GM12878 (cell line): ENCODE measurements around the gene SLC34A3. TPM values are rescaled to one million over a fixed set of nuclear protein-coding genes. Genes with fewer than 3 reads are reported as not detected.

Experiments
- ASH2L ChIP-seq: fragments of 300-600, 200-600 bp; sonication (generic); IDR thresholded peaks from 2 replicates; pipeline ENCODE4 v1.6.1; 2017; ENCODE audit warnings: low read depth, mild to moderate bottlenecking, borderline replicate concordance
- CHD2 ChIP-seq: IDR thresholded peaks from 2 replicates; pipeline ENCODE4 v1.6.1; 2011; ENCODE audit warnings: low read depth, low read length, improper control_type of control experiment, borderline replicate concordance
- CREB1 ChIP-seq: IDR thresholded peaks from 2 replicates; pipeline ENCODE4 v1.6.1; 2012; ENCODE audit warnings: low read depth, mild to moderate bottlenecking, inconsistent platforms
- FOXK2 ChIP-seq: fragments of 450-650 bp; IDR thresholded peaks from 2 replicates; pipeline ENCODE4 v1.6.1; 2017; ENCODE audit warnings: mild to moderate bottlenecking, moderate library complexity
- GATAD2B ChIP-seq: fragments of 450-650 bp; conservative IDR thresholded peaks from 2 replicates; pipeline ENCODE4 v1.6.1; 2017; ENCODE audit warnings: low read depth, mild to moderate bottlenecking, moderate library complexity
- HCFC1 ChIP-seq: fragments of 150-350 bp; IDR thresholded peaks from 2 replicates; pipeline ENCODE4 v1.6.1; 2014; ENCODE audit warnings: low read length
- IKZF1 ChIP-seq: fragments of 450-650 bp; conservative IDR thresholded peaks from 2 replicates; pipeline ENCODE4 v1.6.1; 2017; ENCODE audit warnings: antibody characterized with exemption, mild to moderate bottlenecking
- KAT2A ChIP-seq: conservative IDR thresholded peaks from 2 replicates; pipeline ENCODE4 v1.6.1; 2011; ENCODE audit warnings: low read depth, low read length; ENCODE audit not compliant: control insufficient read depth
- KDM1A ChIP-seq: fragments of 200-600 bp; sonication (generic); IDR thresholded peaks from 2 replicates; pipeline ENCODE4 v1.6.1; 2016; ENCODE audit warnings: borderline replicate concordance
- LARP7 ChIP-seq: fragments of 450-650 bp; IDR thresholded peaks from 2 replicates; pipeline ENCODE4 v1.6.1; 2017; ENCODE audit warnings: mild to moderate bottlenecking
- MXI1 ChIP-seq: fragments of 150-350 bp; IDR thresholded peaks from 2 replicates; pipeline ENCODE4 v1.6.1; 2011; ENCODE audit warnings: low read depth, mild to moderate bottlenecking, inconsistent platforms, low read length, improper control_type of control experiment
- NFIC ChIP-seq: IDR thresholded peaks from 2 replicates; pipeline ENCODE4 v1.6.1; 2012; ENCODE audit warnings: low read depth, mild to moderate bottlenecking, inconsistent platforms, low read length, moderate library complexity
- NR2C1 ChIP-seq: fragments of 450-650 bp; IDR thresholded peaks from 2 replicates; pipeline ENCODE4 v1.6.1; 2017; ENCODE audit warnings: antibody characterized with exemption, mild to moderate bottlenecking, moderate library complexity
- RAD21 ChIP-seq: IDR thresholded peaks from 2 replicates; pipeline ENCODE4 v1.6.1; 2011; ENCODE audit warnings: mild to moderate bottlenecking, low read depth, low read length, moderate library complexity; ENCODE audit not compliant: insufficient read depth
- RELA ChIP-seq: fragments of 450-650 bp; IDR thresholded peaks from 2 replicates; pipeline ENCODE4 v1.8.0; 2014; ENCODE audit warnings: borderline replicate concordance; ENCODE audit not compliant: partially characterized antibody
- RELB ChIP-seq: fragments of 450-650 bp; IDR thresholded peaks from 2 replicates; pipeline ENCODE4 v1.6.1; 2017; ENCODE audit warnings: low read depth, mild to moderate bottlenecking, moderate library complexity
- REST ChIP-seq: IDR thresholded peaks from 2 replicates; pipeline ENCODE4 v1.6.1; 2012; ENCODE audit warnings: mild to moderate bottlenecking, low read depth, low read length
- SMAD5 ChIP-seq: IDR thresholded peaks from 2 replicates; pipeline ENCODE4 v1.6.1; 2016; ENCODE audit warnings: antibody characterized with exemption, low read depth
- SMARCA5 ChIP-seq: fragments of 450-650 bp; IDR thresholded peaks from 2 replicates; pipeline ENCODE4 v1.6.1; 2017; ENCODE audit warnings: mild to moderate bottlenecking
- SPI1 ChIP-seq: IDR thresholded peaks from 2 replicates; pipeline ENCODE4 v1.6.1; 2011; ENCODE audit warnings: low read depth, mild to moderate bottlenecking, low read length, moderate library complexity, borderline replicate concordance; ENCODE audit not compliant: insufficient read depth
- TAF1 ChIP-seq: IDR thresholded peaks from 2 replicates; pipeline ENCODE4 v1.6.1; 2011; ENCODE audit warnings: mild to moderate bottlenecking, low read depth, low read length, borderline replicate concordance
- TBL1XR1 ChIP-seq: IDR thresholded peaks from 2 replicates; pipeline ENCODE4 v1.6.1; 2012; ENCODE audit warnings: low read depth, low read length, improper control_type of control experiment
- TCF12 ChIP-seq: IDR thresholded peaks from 2 replicates; pipeline ENCODE4 v1.6.1; 2011; ENCODE audit warnings: low read depth, mild to moderate bottlenecking, low read length
- YY1 ChIP-seq: IDR thresholded peaks from 2 replicates; pipeline ENCODE4 v1.6.1; 2011; ENCODE audit warnings: low read depth, mild to moderate bottlenecking, low read length
- ZNF217 ChIP-seq: fragments of 450-650 bp; IDR thresholded peaks from 2 replicates; pipeline ENCODE4 v1.6.1; 2017; ENCODE audit warnings: antibody characterized with exemption, mild to moderate bottlenecking
- ZNF384 ChIP-seq: IDR thresholded peaks from 2 replicates; pipeline ENCODE4 v1.6.1; 2012; ENCODE audit warnings: low read depth, mild to moderate bottlenecking, low read length, improper control_type of control experiment, borderline replicate concordance
- ZSCAN29 ChIP-seq: fragments of 450-650 bp; IDR thresholded peaks from 2 replicates; pipeline ENCODE4 v1.6.1; 2017; ENCODE audit warnings: mild to moderate bottlenecking, moderate library complexity
- ZZZ3 ChIP-seq: IDR thresholded peaks from 2 replicates; pipeline ENCODE4 v1.6.1; 2011; ENCODE audit warnings: low read depth; ENCODE audit not compliant: control insufficient read depth, insufficient read length
- polyA plus RNA-seq, 11 experiments: library from polyadenylated mRNA; depleted of rRNA in 4 of 11; unstranded in 6 of 11; stranded (reverse) in 5 of 11; fragments of >200 nt; fragmentation: Nextera tagmentation in 4 of 11; fragmentation: Illumina TruSeq in 1 of 11; extraction: Ambion mirVana in 4 of 11; extraction: Trizol in 1 of 11; gene quantifications; 1 replicate in 1 of 11; 2 replicates in 10 of 11; pipeline versions ENCODE4 v1.2.1 to v1.2.3, GENCODE V29; 2011 to 2016; ENCODE audit warnings: inconsistent platforms in 2 of 11, missing spikeins in 2 of 11, low read depth in 1 of 11
- total RNA-seq, 4 experiments: library from RNA; depleted of rRNA in 3 of 4; stranded (reverse); fragments of >200 nt in 3 of 4; fragmentation: Illumina TruSeq in 1 of 4; extraction: Trizol in 1 of 4; gene quantifications; 2 replicates each; pipeline versions ENCODE4 v1.2.1 to v1.2.3, GENCODE V29; 2013 to 2021

The SLC34A3 gene
- total and polyA plus RNA-seq, 10 of the 15 experiments (the other 5 are each of a cell fraction or from before 2014, with no cell fraction given) = not detected

GRCh38 chr9:137188490-137189296 is 42.0 kb upstream of the SLC34A3 start, which contains the start of the genes ANAPC2 and SSNA1 (continued):
- TF ChIP-seq MXI1 (peak; percentile 92), ZNF384 (0 out of 2 replicates have a peak, but pooled peaks have one; percentile 26), TCF12 (peak; percentile 78; the same call in 1 of the 2 replicates), KDM1A (no peak), GATAD2B (peak; percentile 97), SPI1 (no peak), ZNF217 (peak; percentile 71; the same call in 1 of the 2 replicates), CHD2 (peak; percentile 84), TAF1 (peak; percentile 81), KAT2A (no peak), ZSCAN29 (peak; percentile 74), CREB1 (peak; percentile 100), YY1 (peak; percentile 95), NR2C1 (peak; percentile 66), ZZZ3 (no peak), SMARCA5 (peak; percentile 87), SMAD5 (no peak), RELA (peak; percentile 87), TBL1XR1 (peak; percentile 88), REST (peak; percentile 26; the same call in 1 of the 2 replicates), RELB (peak; percentile 99), ASH2L (no peak), FOXK2 (peak; percentile 57; the same call in 1 of the 2 replicates), HCFC1 (peak; percentile 93), IKZF1 (peak; percentile 98), LARP7 (no peak; the same call in none of the 2 replicates), RAD21 (peak; percentile 45), NFIC (no peak)
